GM12878 (cell line): ENCODE data around the gene C16orf87. TPM values are rescaled to one million over a fixed set of nuclear protein-coding genes. Genes with fewer than 3 reads are reported as not detected.

Source experiments
- ATAC-seq: fragments of 200-7000 bp; cut with Tn5 transposase; 3 replicates; pipeline ENCODE4 v1.9.1; 2020; ENCODE audit warnings: mild to moderate bottlenecking, moderate library complexity
- BruUV-seq: library from RNA; stranded (reverse); fragments of 400-500 nt; replicated peaks from 2 replicates; lab custom pipeline; 2021; lab: Mats Ljungman, UMichigan
- CTCF ChIA-PET: fragments of 300-600 bp; sonication (Branson Sonifier 250); formaldehyde crosslinking; extraction: SDS; loops from one replicate; lab custom pipeline; 2021; ENCODE audit warnings: inconsistent platforms; lab: Yijun Ruan, JAX
- POLR2A ChIA-PET: fragments of 350-600 bp; formaldehyde crosslinking; extraction: SDS; loops from one replicate; lab custom pipeline; 2021; ENCODE audit warnings: inconsistent platforms; lab: Charles Lee
- RAD21 ChIA-PET: fragments of 300-600 bp; sonication (Branson Sonifier 250); formaldehyde crosslinking; loops from one replicate; lab custom pipeline; 2023; ENCODE audit warnings: antibody characterized with exemption; ENCODE audit not compliant: unreplicated experiment; lab: Charles Lee
- SMC1A ChIA-PET: fragments of 300-600 bp; sonication (Branson Sonifier 250); formaldehyde crosslinking; loops from one replicate; lab custom pipeline; 2023; ENCODE audit not compliant: unreplicated experiment, uncharacterized antibody; lab: Charles Lee
- DNase-seq: peaks from one replicate; pipeline ENCODE4 v3.0.0-alpha.2; 2011; ENCODE audit warnings: low read depth, low spot score
- FAIRE-seq: peaks from 3 replicates; lab custom pipeline; 2011; peaks lifted over from hg19 to GRCh38; lab: Jason Lieb, UNC
- H2AFZ ChIP-seq: 2 replicates; pipeline ENCODE4 v1.6.0; 2011; ENCODE audit warnings: low read depth, low read length, control low read depth; ENCODE audit not compliant: control insufficient read depth
- H3K27ac ChIP-seq: 2 replicates; pipeline ENCODE4 v1.5.1; 2011; ENCODE audit warnings: control low read depth; ENCODE audit not compliant: control insufficient read depth, insufficient read depth
- H3K27me3 ChIP-seq, 2 experiments: replicated peaks in 1 of 2; 2 replicates each; pipeline versions ENCODE4 v1.6.0 to v1.6.1; 2011; ENCODE audit warnings: low read length in 1 of 2; ENCODE audit not compliant: control insufficient read depth in 2 of 2, insufficient read depth in 2 of 2
- H3K36me3 ChIP-seq, 2 experiments: 2 replicates each; pipeline ENCODE4 v1.5.1; 2011; ENCODE audit warnings: low read length in 1 of 2; ENCODE audit not compliant: control insufficient read depth in 2 of 2, insufficient read depth in 2 of 2
- H3K4me1 ChIP-seq: 2 replicates; pipeline ENCODE4 v1.6.1; 2011; ENCODE audit warnings: mild to moderate bottlenecking, low read length, moderate library complexity, mixed read lengths; ENCODE audit not compliant: control insufficient read depth, insufficient read depth
- H3K4me2 ChIP-seq: 2 replicates; pipeline ENCODE4 v1.6.0; 2011; ENCODE audit warnings: control low read depth; ENCODE audit not compliant: control insufficient read depth, insufficient read depth
- H3K4me3 ChIP-seq: fragments of 200-600 bp; sonication (generic); 2 replicates; pipeline ENCODE4 v1.5.1; 2016
- H3K79me2 ChIP-seq: 2 replicates; pipeline ENCODE4 v1.6.0; 2011; ENCODE audit warnings: low read length; ENCODE audit not compliant: control insufficient read depth, insufficient read depth
- H3K9ac ChIP-seq: 2 replicates; pipeline ENCODE4 v1.8.0; 2011; ENCODE audit warnings: low read length, control low read depth, mixed read lengths; ENCODE audit not compliant: control insufficient read depth, insufficient read depth
- H3K9me3 ChIP-seq: replicated peaks from 3 replicates; pipeline ENCODE4 v1.5.1; 2011; ENCODE audit warnings: mild to moderate bottlenecking, low read length; ENCODE audit not compliant: control insufficient read depth, insufficient read depth
- H4K20me1 ChIP-seq: 2 replicates; pipeline ENCODE4 v1.6.0; 2011; ENCODE audit not compliant: control insufficient read depth, insufficient read depth
- BCL11A ChIP-seq: IDR thresholded peaks from 2 replicates; pipeline ENCODE4 v1.6.1; 2011; ENCODE audit warnings: low read depth, low read length
- EGR1 ChIP-seq, 2 experiments: IDR thresholded peaks; 1 replicate in 1 of 2; 2 replicates in 1 of 2; pipeline ENCODE4 v1.6.1; 2011 to 2012; ENCODE audit warnings: low read depth in 2 of 2, low read length in 2 of 2, borderline replicate concordance in 1 of 2, mild to moderate bottlenecking in 1 of 2, moderate library complexity in 1 of 2
- IRF3 ChIP-seq: fragments of 450-650 bp; IDR thresholded peaks from 2 replicates; pipeline ENCODE4 v1.6.1; 2014; ENCODE audit warnings: mild to moderate bottlenecking
- PBX3 ChIP-seq: IDR thresholded peaks from 2 replicates; pipeline ENCODE4 v1.6.1; 2011; ENCODE audit warnings: mild to moderate bottlenecking, low read depth, low read length, moderate library complexity; ENCODE audit not compliant: insufficient replicate concordance
- PKNOX1 ChIP-seq: fragments of 450-650 bp; IDR thresholded peaks from 2 replicates; pipeline ENCODE4 v1.6.1; 2016; ENCODE audit warnings: mild to moderate bottlenecking
- RFX5 ChIP-seq: IDR thresholded peaks from 2 replicates; pipeline ENCODE4 v1.6.1; 2011; ENCODE audit warnings: low read depth, low read length, improper control_type of control experiment
- RUNX3 ChIP-seq: IDR thresholded peaks from 2 replicates; pipeline ENCODE4 v1.6.1; 2012; ENCODE audit warnings: low read length, inconsistent platforms
- TCF7 ChIP-seq: IDR thresholded peaks from 2 replicates; pipeline ENCODE4 v1.6.1; 2014; ENCODE audit warnings: antibody characterized with exemption, borderline replicate concordance
- USF1 ChIP-seq: IDR thresholded peaks from 2 replicates; pipeline ENCODE4 v1.6.1; 2011; ENCODE audit warnings: borderline replicate concordance, low read depth, mild to moderate bottlenecking, moderate library complexity, mixed read lengths, low read length; ENCODE audit not compliant: insufficient read depth; ENCODE audit errors: extremely low read length
- in situ Hi-C: fragments of 300-500 bp; cut with MboI; formaldehyde crosslinking; loops from 9 replicates; pipeline ENCODE4 v1.14.3; 2018; ENCODE audit warnings: mixed read lengths
- intact Hi-C: fragments of 100-400 bp; cut with micrococcal nuclease; formaldehyde crosslinking; loops from one replicate; pipeline ENCODE4 v1.14.2; 2022; ENCODE audit not compliant: unreplicated experiment
- polyA plus RNA-seq, 11 experiments: library from polyadenylated mRNA; depleted of rRNA in 4 of 11; unstranded in 6 of 11; stranded (reverse) in 5 of 11; fragments of >200 nt; fragmentation: Nextera tagmentation in 4 of 11; fragmentation: Illumina TruSeq in 1 of 11; extraction: Ambion mirVana in 4 of 11; extraction: Trizol in 1 of 11; gene quantifications; 1 replicate in 1 of 11; 2 replicates in 10 of 11; pipeline versions ENCODE4 v1.2.1 to v1.2.3, GENCODE V29; 2011 to 2016; ENCODE audit warnings: inconsistent platforms in 2 of 11, missing spikeins in 2 of 11, low read depth in 1 of 11
- total RNA-seq, 4 experiments: library from RNA; depleted of rRNA in 3 of 4; stranded (reverse); fragments of >200 nt in 3 of 4; fragmentation: Illumina TruSeq in 1 of 4; extraction: Trizol in 1 of 4; gene quantifications; 2 replicates each; pipeline versions ENCODE4 v1.2.1 to v1.2.3, GENCODE V29; 2013 to 2021

Gene C16orf87
- total and polyA plus RNA-seq, 10 of the 15 experiments (the other 5 are each of a cell fraction or from before 2014, with no cell fraction given) = 18.4 to 72.6 (median 31.0) TPM

- no peak for TF ChIP-seq RFX5
Measured at GRCh38 chr16:46828943-46829342, 2.0 kb downstream of the C16orf87 start (continued).

- Histone ChIP-seq H3K4me1 (peaks cover 17% of the 10 kb centered on the region), H3K9ac (no peak overlapping the region), H3K4me2 (peak overlapping the region; percentile 71; the same call in 1 of the 2 replicates), H2AFZ (no peak overlapping the region), H3K27me3 (no peaks in the 10 kb centered on the region), H3K36me3 (peaks cover 0 to 7% of the 10 kb centered on the region in 2 experiments; a peak in 1 of 4 replicates), H3K4me3 (peak overlapping the region; percentile 81), H3K9me3 (no peaks in the 10 kb centered on the region), H3K27ac (no peak overlapping the region), H3K79me2 (peaks cover 74% of the 10 kb centered on the region), H4K20me1 (no peaks in the 10 kb centered on the region)
- DNase-seq = no peak
- TF ChIP-seq PKNOX1 (peak; percentile 72), USF1 (no peak), RUNX3 (peak; percentile 72), IRF3 (no peak), EGR1 (IDR thresholded peaks at IDR 0.05; ENCODE audit: borderline replicate concordance in 1 of 2, low read depth in 2 of 2, low read length in 2 of 2) (no peak), PBX3 (peak; percentile 11), TCF7 (no peak), BCL11A (no peak)
- in situ Hi-C loops = loop anchor here (10.0 kb wide), 1 partner anchor 133 kb away; no protein-coding TSS in a partner anchor
- intact Hi-C loops = loop anchor here (5.0 kb wide), 1 partner anchor 36 kb away; no protein-coding TSS in a partner anchor
- ChIA-PET RAD21 (interaction anchor here (0.7 to 2.2 kb wide), 7 partner anchors 8 to 220 kb away, joined by 3 to 14 read pairs (median 5); no protein-coding TSS in a partner anchor), SMC1A (interaction anchor here (0.8 to 3.8 kb wide), 15 partner anchors 8 to 206 kb away, joined by 3 to 40 read pairs (median 4); no protein-coding TSS in a partner anchor), CTCF (interaction anchor here (0.6 to 4.6 kb wide), 8 partner anchors 21 to 488 kb away, joined by 3 to 28 read pairs (median 6); no protein-coding TSS in a partner anchor), POLR2A (interaction anchor here (0.9 to 2.6 kb wide), 6 partner anchors 9 to 145 kb away, joined by 3 to 20 read pairs (median 10); partner anchors contain the start of gene DNAJA2)
- FAIRE-seq = no peak
- no TSS peak for BruUV-seq
- ATAC-seq = no peak
Measured at GRCh38 chr16:46828292-46828691, 2.7 kb downstream of the C16orf87 start.
